ENCODE measurements around the gene COL8A2.
A peak's percentile ranks its signal among the peaks of the same experiment; 100 is the strongest.
"Not testable (repeated sequence)": the region's sequence is repeated elsewhere in the genome, so short reads cannot be mapped to it uniquely, and the experiment has no call there.

Gene COL8A2

GRCh38 chr1:36125129-36125991, at the start of gene COL8A2:
Gene COL8A2, minus strand, starts transcription at chr1:36125222. Its CDS starts 24,980 bp downstream, at chr1:36100242.
- no peak for DNase-seq

- no peak for DNase-seq
These were observed 49.7 kb upstream of the COL8A2 start for GRCh38 chr1:36174713-36175112.

GRCh38 chr1:36172983-36173382, 48.0 kb upstream of the COL8A2 start:
- no peak for DNase-seq

GRCh38 chr1:36172017-36172747, 47.2 kb upstream of the COL8A2 start:
- no peak for DNase-seq

GRCh38 chr1:36170643-36171412, 45.8 kb upstream of the COL8A2 start:
- no peak for DNase-seq

- DNase-seq = no peak
These were observed 43.5 kb upstream of the COL8A2 start for GRCh38 chr1:36168514-36168913.

- no peak for DNase-seq
These were observed 42.2 kb upstream of the COL8A2 start for GRCh38 chr1:36166938-36167905.

GRCh38 chr1:36166136-36166535, 41.1 kb upstream of the COL8A2 start:
- no peak for DNase-seq

GRCh38 chr1:36165145-36165544, 40.1 kb upstream of the COL8A2 start:
- no peak for DNase-seq

- no peak for DNase-seq
These were observed 39.3 kb upstream of the COL8A2 start for GRCh38 chr1:36164361-36164760.

GRCh38 chr1:36163426-36163825, 38.4 kb upstream of the COL8A2 start:
- no peak for DNase-seq

GRCh38 chr1:36162680-36163239, 37.7 kb upstream of the COL8A2 start:
- DNase-seq = no peak

- DNase-seq = peak; percentile 12
These were observed 36.9 kb upstream of the COL8A2 start for GRCh38 chr1:36161641-36162531.

GRCh38 chr1:36160949-36161485, 36.0 kb upstream of the COL8A2 start:
- DNase-seq = peak; percentile 52

- no peak for DNase-seq
These were observed 35.4 kb upstream of the COL8A2 start for GRCh38 chr1:36160388-36160948.

- DNase-seq = no peak
These were observed 34.8 kb upstream of the COL8A2 start for GRCh38 chr1:36159614-36160387.

- not testable (repeated sequence) for DNase-seq
These were observed 33.8 kb upstream of the COL8A2 start for GRCh38 chr1:36158827-36159252.

- no peak for DNase-seq
These were observed 33.2 kb upstream of the COL8A2 start for GRCh38 chr1:36157973-36158826.

All from stimulated activated naive CD4-positive, alpha-beta T cell treated with Interleukin-2 at 50 U/mL for 16 hours (primary cell).